Measurements from ENCODE around the gene COQ5. TPM values are rescaled to one million over a fixed set of nuclear protein-coding genes. Genes with fewer than 3 reads are reported as not detected.

COQ5 gene
- total and polyA plus RNA-seq, 2 experiments from 2014 or later = 30.7 to 32.6 TPM

- no peak overlapping the region for H3K4me3 Mint-ChIP-seq
- no peak for DNase-seq (ENCODE audit: low spot score)
- no peaks in the 10 kb centered on the region for H3K9me3 Mint-ChIP-seq
- Histone ChIP-seq H3K4me1 (ENCODE audit: insufficient read depth) (0 out of 2 replicates have a peak, but pooled peaks cover 5% of the 10 kb centered on the region), H3K4me3 (no peak overlapping the region), H3K9me2 (ENCODE audit: insufficient read depth) (no peaks in the 10 kb centered on the region), H3K27ac (ENCODE audit: low read depth) (no peak overlapping the region), H3F3A (replicated peaks; ENCODE audit: low read depth) (peaks cover 6% of the 10 kb centered on the region; the same call in 1 of the 2 replicates), H4K20me1 (replicated peaks; ENCODE audit: insufficient read depth) (peaks cover 13% of the 10 kb centered on the region; the same call in 1 of the 2 replicates), H3K4me2 (no peak overlapping the region), H3K79me2 (replicated peaks; ENCODE audit: insufficient read depth) (peaks cover 16% of the 10 kb centered on the region), H3K27me3 (ENCODE audit: insufficient read depth) (no peaks in the 10 kb centered on the region), H3K36me3 (ENCODE audit: insufficient read depth) (no peaks in the 10 kb centered on the region), H2AFZ (no peak overlapping the region)
- no peak for TF ChIP-seq ZNF331 (CRISPR knock-in tag; IDR thresholded peaks at IDR 0.05; ENCODE audit: low read depth)
- TF ChIP-seq EZH2 (IDR thresholded peaks at IDR 0.05; ENCODE audit: low read depth, unreplicated experiment) = no peak
- TF ChIP-seq POLR2AphosphoS5 (IDR thresholded peaks at IDR 0.05; ENCODE audit: low read depth) = no peak
- no peak for TF ChIP-seq CREB1 (CRISPR knock-in tag; IDR thresholded peaks at IDR 0.05; ENCODE audit: low read depth)
- TF ChIP-seq ZNF114 (CRISPR knock-in tag; IDR thresholded peaks at IDR 0.05) = no peak
- TF ChIP-seq CTCF (conservative IDR thresholded peaks at IDR 0.05; ENCODE audit: low read depth in 2 of 2) = no peak
- no peak for TF ChIP-seq REST (IDR thresholded peaks at IDR 0.05; ENCODE audit: unreplicated experiment)
- no peak for TF ChIP-seq NANOG (IDR thresholded peaks at IDR 0.05; ENCODE audit: borderline replicate concordance)
- H3K4me1 Mint-ChIP-seq = peaks cover 21% of the 10 kb centered on the region
- H3K36me3 Mint-ChIP-seq (ENCODE audit: low read depth) = peaks cover 8% of the 10 kb centered on the region
- no peak overlapping the region for H3K27ac Mint-ChIP-seq
- peaks cover 8% of the 10 kb centered on the region for H3K27me3 Mint-ChIP-seq (ENCODE audit: insufficient read depth, low read depth, poor library complexity)
- ATAC-seq = no peak
Measured at GRCh38 chr12:120472521-120472920, 56.4 kb downstream of the COQ5 start.

- peaks cover 8% of the 10 kb centered on the region for H3K36me3 ChIP-seq (ENCODE audit: insufficient read depth)
- H2AFZ ChIP-seq = peak overlapping the region; percentile 99
- no peaks in the 10 kb centered on the region for H3K9me3 Mint-ChIP-seq
- peaks cover 13% of the 10 kb centered on the region; the same call in 1 of the 2 replicates for H3K4me1 ChIP-seq (ENCODE audit: insufficient read depth)
- 0 out of 2 replicates have a peak, but pooled peaks cover 1% of the 10 kb centered on the region for H3K27me3 ChIP-seq (ENCODE audit: insufficient read depth)
- peak overlapping the region; percentile 77 for H3K4me3 ChIP-seq
- peaks cover 38% of the 10 kb centered on the region for H3K79me2 ChIP-seq (replicated peaks; ENCODE audit: insufficient read depth)
- H3K27me3 Mint-ChIP-seq (ENCODE audit: insufficient read depth, low read depth, poor library complexity) = peaks cover 4% of the 10 kb centered on the region
- H3K9me2 ChIP-seq (ENCODE audit: insufficient read depth) = no peaks in the 10 kb centered on the region
- H3F3A ChIP-seq (replicated peaks; ENCODE audit: low read depth) = peaks cover 22% of the 10 kb centered on the region
- peak overlapping the region; percentile 96 for H3K4me3 Mint-ChIP-seq
- peaks cover 29% of the 10 kb centered on the region for H3K4me1 Mint-ChIP-seq
- peak; percentile 35 for ATAC-seq
- peaks cover 28% of the 10 kb centered on the region for H4K20me1 ChIP-seq (replicated peaks; ENCODE audit: insufficient read depth)
- H3K27ac ChIP-seq (ENCODE audit: low read depth) = peak overlapping the region; percentile 69
- DNase-seq (ENCODE audit: low spot score) = peak; percentile 48
- H3K4me2 ChIP-seq = peak overlapping the region; percentile 88
- peaks cover 31% of the 10 kb centered on the region for H3K36me3 Mint-ChIP-seq (ENCODE audit: low read depth)
- H3K27ac Mint-ChIP-seq = no peak overlapping the region
- TF ChIP-seq NANOG (IDR thresholded peaks at IDR 0.05; ENCODE audit: borderline replicate concordance) (no peak), ZNF114 (CRISPR knock-in tag; IDR thresholded peaks at IDR 0.05) (no peak), STAT1 (IDR thresholded peaks at IDR 0.05; ENCODE audit: unreplicated experiment) (no peak), POLR2AphosphoS5 (IDR thresholded peaks at IDR 0.05; ENCODE audit: low read depth) (no peak), ETS1 (IDR thresholded peaks at IDR 0.05) (no peak), EZH2phosphoT487 (IDR thresholded peaks at IDR 0.05; ENCODE audit: unreplicated experiment) (no peak), CTCF (conservative IDR thresholded peaks at IDR 0.05; ENCODE audit: low read depth in 2 of 2) (no peak)
Measured at GRCh38 chr12:120470150-120470784, 58.7 kb downstream of the COQ5 start.

All from GM23338 (cell line).